ENCODE results near the gene KLHDC8A. TPM values are rescaled to one million over a fixed set of nuclear protein-coding genes. Genes with fewer than 3 reads are reported as not detected.

Gene KLHDC8A
- polyA plus RNA-seq, 1 experiment = not detected

DNA sequence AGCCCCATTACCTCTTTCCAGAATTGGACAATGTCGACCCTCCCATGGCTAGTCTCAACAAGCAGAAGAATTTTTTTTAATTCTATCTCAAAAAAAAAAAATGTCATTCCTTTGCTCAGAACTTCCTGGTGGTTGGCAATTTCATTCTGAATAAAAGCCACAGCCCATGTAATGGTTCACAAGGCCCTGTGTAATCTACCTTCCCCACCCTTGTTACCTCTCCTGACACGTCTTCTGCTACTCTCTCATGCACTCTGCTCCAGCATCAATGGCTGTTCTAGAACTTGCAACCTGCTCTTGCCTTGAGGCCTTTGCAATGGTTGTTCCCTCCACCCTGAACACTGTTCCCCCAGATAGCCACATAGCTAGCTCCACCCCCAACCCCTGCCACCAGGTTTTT is 60.6 kb downstream of the KLHDC8A start:
- TF ChIP-seq, protein P1, sequence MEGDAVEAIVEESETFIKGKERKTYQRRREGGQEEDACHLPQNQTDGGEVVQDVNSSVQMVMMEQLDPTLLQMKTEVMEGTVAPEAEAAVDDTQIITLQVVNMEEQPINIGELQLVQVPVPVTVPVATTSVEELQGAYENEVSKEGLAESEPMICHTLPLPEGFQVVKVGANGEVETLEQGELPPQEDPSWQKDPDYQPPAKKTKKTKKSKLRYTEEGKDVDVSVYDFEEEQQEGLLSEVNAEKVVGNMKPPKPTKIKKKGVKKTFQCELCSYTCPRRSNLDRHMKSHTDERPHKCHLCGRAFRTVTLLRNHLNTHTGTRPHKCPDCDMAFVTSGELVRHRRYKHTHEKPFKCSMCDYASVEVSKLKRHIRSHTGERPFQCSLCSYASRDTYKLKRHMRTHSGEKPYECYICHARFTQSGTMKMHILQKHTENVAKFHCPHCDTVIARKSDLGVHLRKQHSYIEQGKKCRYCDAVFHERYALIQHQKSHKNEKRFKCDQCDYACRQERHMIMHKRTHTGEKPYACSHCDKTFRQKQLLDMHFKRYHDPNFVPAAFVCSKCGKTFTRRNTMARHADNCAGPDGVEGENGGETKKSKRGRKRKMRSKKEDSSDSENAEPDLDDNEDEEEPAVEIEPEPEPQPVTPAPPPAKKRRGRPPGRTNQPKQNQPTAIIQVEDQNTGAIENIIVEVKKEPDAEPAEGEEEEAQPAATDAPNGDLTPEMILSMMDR (IDR thresholded peaks at IDR 0.05; ENCODE audit: insufficient read depth, low read depth, low read length) = no peak
- no peak overlapping the region for H3K4me3 ChIP-seq (ENCODE audit: low read depth, low read length)
- CTCF ChIA-PET = interaction anchor here (1.0 to 6.1 kb wide), 3 partner anchors 9 to 41 kb away, joined by 6 to 36 read pairs (median 13); no protein-coding TSS in a partner anchor
- H3K36me3 ChIP-seq (ENCODE audit: control insufficient read depth, insufficient read depth, low read length) = no peaks in the 10 kb centered on the region
- DNase-seq (ENCODE audit: low read depth) = no peak
- POLR2A ChIA-PET = interaction anchor here (0.6 kb wide), 1 partner anchor 130 kb away, joined by 5 read pairs; no protein-coding TSS in a partner anchor
- no peaks in the 10 kb centered on the region for H3K27me3 ChIP-seq (ENCODE audit: control insufficient read depth, insufficient read depth, low read length)

DNA sequence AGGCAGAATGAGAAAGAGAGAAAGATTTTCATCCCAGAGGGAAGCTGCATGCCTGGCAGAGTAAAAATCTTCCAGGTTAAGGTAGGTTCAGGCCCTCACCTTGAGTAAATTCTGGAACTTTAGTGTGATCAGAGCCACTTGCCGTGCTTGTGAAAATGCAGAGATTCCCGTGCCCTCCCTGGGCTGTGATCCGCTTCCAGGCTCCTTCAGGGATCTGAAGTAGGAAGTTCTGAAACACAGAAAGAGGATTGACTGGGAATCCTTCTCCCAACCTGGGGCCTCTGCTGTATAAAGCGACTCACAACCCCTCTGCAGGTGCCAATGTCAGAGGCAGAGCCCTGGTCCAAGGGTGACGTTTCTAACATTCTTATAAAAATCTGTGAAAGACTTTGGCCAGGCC is 61.8 kb downstream of the KLHDC8A start:
- TF ChIP-seq, protein P1 (IDR thresholded peaks at IDR 0.05; ENCODE audit: insufficient read depth, low read depth, low read length) = no peak
- CTCF ChIA-PET = interaction anchor here (1.0 to 6.1 kb wide), 7 partner anchors 10 to 42 kb away, joined by 3 to 36 read pairs (median 5); partner anchors contain the start of gene NUAK2
- DNase-seq (ENCODE audit: low read depth) = no peak
- Histone ChIP-seq H3K4me3 (ENCODE audit: low read depth, low read length) (no peak overlapping the region), H3K36me3 (ENCODE audit: control insufficient read depth, insufficient read depth, low read length) (no peaks in the 10 kb centered on the region), H3K27me3 (ENCODE audit: control insufficient read depth, insufficient read depth, low read length) (no peaks in the 10 kb centered on the region)
- POLR2A ChIA-PET = no interaction called here

DNA sequence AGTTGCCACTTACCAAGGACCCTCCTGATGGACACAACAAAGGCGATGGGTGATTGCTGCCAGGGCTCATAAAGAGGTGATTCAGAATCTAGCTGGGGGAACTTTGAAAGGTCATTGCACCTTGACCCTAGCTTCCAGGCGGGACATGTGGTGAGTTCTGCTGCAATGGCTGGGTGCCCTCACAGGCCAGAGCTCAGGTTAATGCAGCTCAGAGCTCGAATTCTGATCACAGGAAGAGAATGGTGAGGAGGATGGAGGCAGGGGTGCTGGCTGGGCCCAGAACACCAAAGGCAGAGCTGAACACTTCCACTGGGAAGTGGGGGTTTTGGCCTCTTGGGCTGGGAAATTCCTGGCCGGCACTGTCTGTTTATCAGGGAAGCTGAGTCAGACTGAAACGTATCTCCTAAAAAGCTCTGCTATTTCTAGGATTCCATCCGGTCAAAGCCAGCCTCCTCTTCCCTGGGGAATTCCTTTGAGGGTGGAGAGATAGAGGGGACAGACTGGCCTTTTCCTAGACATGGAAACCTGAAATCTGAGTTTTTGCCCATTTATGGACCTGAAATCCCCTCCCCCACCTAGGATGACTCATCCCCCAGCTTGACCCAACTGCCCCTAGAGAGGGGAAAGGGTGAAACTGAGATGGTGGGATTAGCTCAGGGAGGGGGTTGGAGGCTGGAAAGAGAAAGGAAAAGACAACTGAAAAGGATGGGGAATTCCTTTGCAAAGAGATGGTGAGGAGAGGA is 62.4 kb downstream of the KLHDC8A start:
- TF ChIP-seq, protein P1 (IDR thresholded peaks at IDR 0.05; ENCODE audit: insufficient read depth, low read depth, low read length) = no peak
- POLR2A ChIA-PET = no interaction called here

DNA sequence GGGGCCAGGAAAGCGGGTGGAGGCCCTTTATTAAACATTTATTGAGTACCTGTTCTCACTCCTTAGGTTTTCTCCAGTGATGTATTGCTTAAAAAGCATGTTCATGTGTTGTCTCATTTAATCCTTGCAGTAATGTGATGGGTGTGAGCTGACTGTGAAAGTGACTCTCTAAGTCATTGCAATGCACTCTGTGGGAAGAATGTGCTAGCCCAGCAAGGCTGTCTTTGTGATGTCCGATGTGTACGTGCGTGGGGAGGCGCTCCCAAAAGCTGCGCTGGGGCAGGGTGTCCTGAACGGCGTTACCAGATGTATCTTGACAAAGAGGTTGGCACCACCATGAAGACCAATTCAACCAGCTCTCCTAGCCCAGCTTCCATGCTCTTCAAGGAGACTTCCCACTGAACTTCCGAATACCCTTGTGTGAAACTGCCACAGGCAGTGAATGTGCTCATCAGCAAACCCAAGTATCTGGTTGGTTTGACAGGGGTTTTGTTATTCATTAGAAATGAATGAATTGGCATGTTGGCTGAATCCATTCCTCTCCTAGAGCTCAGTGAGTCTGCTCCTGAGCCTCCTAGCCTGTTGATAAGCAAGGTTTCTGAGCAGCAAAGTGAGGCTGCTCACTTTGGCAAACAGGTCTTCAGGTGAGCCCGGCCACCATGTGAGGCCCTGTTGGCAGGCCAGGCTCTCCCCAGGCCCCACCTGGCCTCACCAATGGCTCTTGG is 63.2 kb downstream of the KLHDC8A start:
- CTCF ChIA-PET = interaction anchor here (0.6 to 6.1 kb wide), 7 partner anchors 8 to 38 kb away, joined by 3 to 36 read pairs (median 4); partner anchors contain the start of gene NUAK2
- POLR2A ChIA-PET = no interaction called here
- Histone ChIP-seq H3K27me3 (ENCODE audit: control insufficient read depth, insufficient read depth, low read length) (no peaks in the 10 kb centered on the region), H3K4me3 (ENCODE audit: low read depth, low read length) (no peak overlapping the region), H3K36me3 (ENCODE audit: control insufficient read depth, insufficient read depth, low read length) (no peaks in the 10 kb centered on the region)
- TF ChIP-seq, protein P1 (IDR thresholded peaks at IDR 0.05; ENCODE audit: insufficient read depth, low read depth, low read length) = no peak
- no peak for DNase-seq (ENCODE audit: low read depth)

More for the DNA sequence above, 62.4 kb downstream of the KLHDC8A start:
- H3K36me3 ChIP-seq (ENCODE audit: control insufficient read depth, insufficient read depth, low read length) = no peaks in the 10 kb centered on the region
- CTCF ChIA-PET = interaction anchor here (0.6 to 6.1 kb wide), 8 partner anchors 9 to 132 kb away, joined by 3 to 36 read pairs (median 4); partner anchors contain the start of gene NUAK2
- no peak overlapping the region for H3K4me3 ChIP-seq (ENCODE audit: low read depth, low read length)
- H3K27me3 ChIP-seq (ENCODE audit: control insufficient read depth, insufficient read depth, low read length) = no peaks in the 10 kb centered on the region
- peak; percentile 79 for DNase-seq (ENCODE audit: low read depth)

DNA sequence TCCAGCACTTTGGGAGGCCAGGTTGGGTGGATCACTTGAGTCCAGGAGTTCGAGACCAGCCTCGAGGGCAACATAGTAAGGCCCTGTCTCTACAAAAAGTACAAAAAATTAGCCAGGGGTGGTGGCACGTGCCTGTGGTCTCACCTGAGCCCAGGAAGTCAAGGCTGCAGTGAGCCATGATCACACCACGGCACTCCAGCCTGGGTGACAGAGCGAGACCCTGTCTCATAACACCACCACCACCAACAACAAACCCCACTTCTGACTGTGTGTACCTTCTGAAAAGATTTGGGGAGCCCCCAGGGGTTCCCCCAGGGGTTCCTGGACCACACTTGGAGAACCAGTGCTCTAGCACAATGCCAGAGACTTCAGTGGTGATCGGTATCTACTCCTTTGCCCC is 65.1 kb downstream of the KLHDC8A start:
- no peak for DNase-seq (ENCODE audit: low read depth)
- Histone ChIP-seq H3K27me3 (ENCODE audit: control insufficient read depth, insufficient read depth, low read length) (no peaks in the 10 kb centered on the region), H3K36me3 (ENCODE audit: control insufficient read depth, insufficient read depth, low read length) (no peaks in the 10 kb centered on the region), H3K4me3 (ENCODE audit: low read depth, low read length) (no peak overlapping the region)
- ChIA-PET POLR2A (no interaction called here), CTCF (no interaction called here)
- TF ChIP-seq, protein P1 (IDR thresholded peaks at IDR 0.05; ENCODE audit: insufficient read depth, low read depth, low read length) = no peak
